Tibial artery (tissue), 4 donors: Measurements from ENCODE around the gene RNF150.
"Not testable (repeated sequence)": the region's sequence is repeated elsewhere in the genome, so short reads cannot be mapped to it uniquely, and the experiment has no call there.

Source experiments
- DNase-seq, 2 donors: peaks; one replicate each; pipeline ENCODE4 v3.0.0-alpha.2; 2019
- H3K27ac ChIP-seq, 2 donors: fragments of 200-600 bp; sonication (generic) in 1 of 2; 1 replicate in 1 of 2; 2 replicates in 1 of 2; pipeline ENCODE4 v1.5.1; 2018 to 2019; ENCODE audit warnings: mild to moderate bottlenecking in 1 of 2
- H3K27me3 ChIP-seq, 2 donors: fragments of 200-600 bp; sonication (generic) in 1 of 2; one replicate each; pipeline versions ENCODE4 v1.5.1 to v1.6.0; 2016 to 2019
- H3K36me3 ChIP-seq, 3 donors: fragments of 200-600 bp; sonication (generic) in 2 of 3; one replicate each; pipeline ENCODE4 v1.5.1; 2016 to 2019; ENCODE audit warnings: mild to moderate bottlenecking in 2 of 3
- H3K4me1 ChIP-seq, 4 donors: fragments of 200-600 bp; sonication (generic) in 2 of 4; 1 replicate in 3 of 4; 2 replicates in 1 of 4; pipeline ENCODE4 v1.5.1; 2016 to 2019
- H3K4me3 ChIP-seq, 2 donors: fragments of 200-600 bp; sonication (generic) in 1 of 2; 1 replicate in 1 of 2; 2 replicates in 1 of 2; pipeline ENCODE4 v1.5.1; 2018 to 2019; ENCODE audit warnings: mild to moderate bottlenecking in 2 of 2
- H3K9me3 ChIP-seq, 3 donors: fragments of 200-600 bp; sonication (generic) in 1 of 3; one replicate each; pipeline ENCODE4 v1.5.1; 2016 to 2019
- CTCF ChIP-seq, 2 experiments: fragments of 200-600 bp in 1 of 2; fragments of 450-650 bp in 1 of 2; IDR thresholded peaks; one replicate each; pipeline ENCODE4 v1.5.1; 2017 to 2019; ENCODE audit warnings: antibody characterized with exemption in 2 of 2, mild to moderate bottlenecking in 1 of 2, moderate library complexity in 1 of 2
- intact Hi-C: fragments of 100-400 bp; cut with DNase I; formaldehyde crosslinking; loops from one replicate; pipeline ENCODE4 v1.15.0; 2023; ENCODE audit warnings: low total_unique reads

Gene RNF150

GRCh38 chr4:140819610-140820009 lies 313.7 kb downstream of the RNF150 start:
- Histone ChIP-seq H3K9me3 (no peaks in the 10 kb centered on the region), H3K27me3 (no peaks in the 10 kb centered on the region), H3K27ac (no peak overlapping the region), H3K36me3 (no peaks in the 10 kb centered on the region), H3K4me3 (no peak overlapping the region), H3K4me1 (no peaks in the 10 kb centered on the region)
- intact Hi-C loops: no loop called here
- no peak for TF ChIP-seq CTCF (IDR thresholded peaks at IDR 0.05)
- DNase-seq: no peak

GRCh38 chr4:140818433-140818832 lies 314.8 kb downstream of the RNF150 start:
- no peak overlapping the region for H3K4me3 ChIP-seq
- TF ChIP-seq CTCF (IDR thresholded peaks at IDR 0.05): no peak
- no peaks in the 10 kb centered on the region for H3K36me3 ChIP-seq
- no peaks in the 10 kb centered on the region for H3K9me3 ChIP-seq
- no peak overlapping the region for H3K27ac ChIP-seq
- no peaks in the 10 kb centered on the region for H3K27me3 ChIP-seq
- intact Hi-C loops: no loop called here
- no peaks in the 10 kb centered on the region for H3K4me1 ChIP-seq
- DNase-seq: no peak

GRCh38 chr4:140816806-140817510 lies 316.3 kb downstream of the RNF150 start:
- Histone ChIP-seq H3K4me3 (no peak overlapping the region), H3K27me3 (no peaks in the 10 kb centered on the region), H3K36me3 (no peaks in the 10 kb centered on the region), H3K27ac (no peak overlapping the region), H3K4me1 (no peaks in the 10 kb centered on the region), H3K9me3 (no peaks in the 10 kb centered on the region)
- intact Hi-C loops: no loop called here
- TF ChIP-seq CTCF (IDR thresholded peaks at IDR 0.05): no peak
- DNase-seq: no peak

DNA sequence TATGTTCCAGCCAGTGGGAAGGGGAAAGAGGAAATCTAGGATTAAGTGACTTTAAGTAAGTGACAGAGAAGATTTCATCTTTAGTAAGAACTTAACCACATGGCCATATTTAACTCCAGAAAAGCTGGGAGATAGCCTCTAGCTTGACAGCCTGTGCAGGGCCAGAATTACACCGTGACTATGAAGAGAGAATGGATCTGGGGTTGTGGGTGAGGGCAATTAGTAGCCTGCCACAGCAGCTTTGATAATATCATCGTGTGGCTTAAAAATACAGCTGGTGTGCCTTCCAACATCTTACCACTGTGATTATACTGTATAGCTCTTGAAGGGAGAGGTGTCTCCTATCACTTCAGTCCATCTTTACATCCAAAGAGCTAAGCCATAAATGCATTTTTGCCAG lies 319.5 kb downstream of the RNF150 start:
- no peaks in the 10 kb centered on the region for H3K4me1 ChIP-seq
- intact Hi-C loops: no loop called here
- no peak for DNase-seq
- no peaks in the 10 kb centered on the region for H3K9me3 ChIP-seq
- no peaks in the 10 kb centered on the region for H3K36me3 ChIP-seq
- H3K27ac ChIP-seq: no peak overlapping the region
- peaks cover 0 to 7% of the 10 kb centered on the region in 2 donors for H3K27me3 ChIP-seq
- no peak for TF ChIP-seq CTCF (IDR thresholded peaks at IDR 0.05)
- H3K4me3 ChIP-seq: no peak overlapping the region

DNA sequence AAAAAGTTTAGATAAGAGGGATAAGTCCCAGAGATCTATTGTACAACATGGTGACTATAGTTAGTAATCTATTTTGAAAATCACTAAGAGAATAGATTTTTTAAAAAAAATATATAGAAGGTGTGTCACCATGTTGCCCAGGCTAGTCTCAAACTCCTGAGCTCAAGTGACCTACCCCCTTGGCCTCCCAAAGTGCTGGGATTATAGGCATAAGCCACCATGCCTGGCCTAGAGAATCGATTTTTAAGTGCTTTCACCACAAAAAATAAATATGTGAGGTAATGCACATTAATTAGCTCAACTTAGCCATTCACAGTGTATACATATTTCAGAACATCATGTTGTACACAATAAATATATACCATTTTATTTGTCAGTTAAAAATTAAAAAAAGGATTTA lies 320.4 kb downstream of the RNF150 start:
- no peak overlapping the region for H3K27ac ChIP-seq
- no peak for TF ChIP-seq CTCF (IDR thresholded peaks at IDR 0.05)
- no peak for DNase-seq
- peaks cover 0 to 7% of the 10 kb centered on the region in 2 donors for H3K27me3 ChIP-seq
- H3K4me1 ChIP-seq: no peaks in the 10 kb centered on the region
- H3K36me3 ChIP-seq: no peaks in the 10 kb centered on the region
- H3K9me3 ChIP-seq: no peaks in the 10 kb centered on the region
- intact Hi-C loops: no loop called here
- H3K4me3 ChIP-seq: no peak overlapping the region

DNA sequence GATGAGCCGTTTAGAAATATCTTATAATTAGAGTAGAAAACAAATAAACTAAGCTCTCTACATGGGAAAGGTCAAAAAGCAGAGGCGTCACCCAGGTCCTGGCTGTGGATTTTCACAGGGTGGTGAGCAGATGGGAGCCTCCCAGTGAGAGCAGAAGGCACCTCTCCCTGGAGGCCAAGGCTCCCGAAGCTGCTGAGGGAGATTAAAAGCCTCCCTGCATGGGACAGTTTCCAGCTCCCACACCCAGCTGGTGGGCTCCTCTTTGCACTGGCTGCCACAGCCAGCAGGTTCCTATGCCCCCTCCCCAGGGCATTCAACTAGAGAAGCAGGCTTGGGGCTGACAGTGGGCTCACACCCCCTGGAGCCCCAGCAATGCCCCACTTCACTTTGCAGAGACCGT lies 321.8 kb downstream of the RNF150 start:
- Histone ChIP-seq H3K4me3 (no peak overlapping the region), H3K9me3 (no peaks in the 10 kb centered on the region), H3K36me3 (no peaks in the 10 kb centered on the region), H3K27ac (no peak overlapping the region), H3K27me3 (peaks cover 0 to 7% of the 10 kb centered on the region in 2 donors), H3K4me1 (no peaks in the 10 kb centered on the region)
- DNase-seq: no peak
- TF ChIP-seq CTCF (IDR thresholded peaks at IDR 0.05): no peak
- intact Hi-C loops: no loop called here

DNA sequence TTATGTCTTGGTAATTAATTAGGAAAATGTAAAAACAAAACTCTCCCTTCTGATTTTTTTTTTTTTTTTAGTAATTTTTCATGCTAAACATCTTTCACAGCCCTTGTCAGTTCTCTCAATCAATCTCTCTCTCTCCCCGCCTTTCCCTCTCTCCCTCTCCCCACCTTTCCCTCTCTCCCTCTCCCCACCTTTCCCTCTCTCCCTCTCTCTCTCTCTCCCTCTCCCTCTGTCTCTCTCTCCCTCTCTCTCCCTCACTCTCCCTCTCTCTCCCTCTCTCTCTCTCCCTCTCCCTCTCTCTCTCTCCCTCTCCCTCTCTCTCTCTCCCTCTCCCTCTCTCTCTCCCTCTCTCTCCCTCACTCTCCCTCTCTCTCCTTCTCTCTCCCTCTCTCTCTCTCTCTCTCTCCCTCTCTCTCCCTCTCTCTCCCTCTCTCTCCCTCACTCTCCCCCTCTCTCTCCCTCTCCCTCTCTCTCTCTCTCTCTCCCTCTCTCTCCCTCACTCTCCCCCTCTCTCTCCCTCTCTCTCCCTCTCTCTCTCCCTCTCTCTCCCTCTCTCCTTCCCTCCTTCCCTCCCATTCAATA lies 322.6 kb downstream of the RNF150 start:
- H3K4me1 ChIP-seq, intact Hi-C loops, H3K36me3 ChIP-seq, DNase-seq, H3K27me3 ChIP-seq, H3K4me3 ChIP-seq, H3K27ac ChIP-seq, H3K9me3 ChIP-seq: not testable (repeated sequence)
